Mesendoderm (in vitro differentiated cells): ENCODE data around the gene ZNF573.

Source experiments
- DNase-seq: peaks from one replicate; pipeline ENCODE4 v3.0.0; 2013
- H2AK5ac ChIP-seq: 2 replicates; pipeline ENCODE4 v1.6.1; 2013; ENCODE audit warnings: low read length, inconsistent platforms
- H2BK120ac ChIP-seq: 2 replicates; pipeline ENCODE4 v1.6.1; 2013; ENCODE audit warnings: low read depth, mild to moderate bottlenecking, low read length, moderate library complexity, mixed read lengths
- H2BK15ac ChIP-seq: replicated peaks from 2 replicates; pipeline ENCODE4 v1.6.1; 2013; ENCODE audit warnings: low read depth, mild to moderate bottlenecking, moderate library complexity
- H2BK5ac ChIP-seq: 2 replicates; pipeline ENCODE4 v1.6.1; 2013; ENCODE audit warnings: low read length, inconsistent platforms
- H3K18ac ChIP-seq: 2 replicates; pipeline ENCODE4 v1.6.1; 2013; ENCODE audit warnings: mild to moderate bottlenecking, low read length, mixed read lengths
- H3K23ac ChIP-seq: one replicate; pipeline ENCODE4 v1.6.1; 2013; ENCODE audit warnings: low read length
- H3K27ac ChIP-seq: 2 replicates; pipeline ENCODE4 v1.5.1; 2013; ENCODE audit warnings: low read depth, mild to moderate bottlenecking, inconsistent platforms, low read length, moderate library complexity
- H3K27me3 ChIP-seq: 2 replicates; pipeline ENCODE4 v1.6.1; 2013; ENCODE audit warnings: low read length, control low read depth, mild to moderate bottlenecking, inconsistent platforms; ENCODE audit not compliant: insufficient read depth, poor library complexity
- H3K36me3 ChIP-seq: 2 replicates; pipeline ENCODE4 v1.6.1; 2013; ENCODE audit warnings: low read length, inconsistent platforms; ENCODE audit not compliant: control insufficient read depth, insufficient read depth
- H3K4ac ChIP-seq: one replicate; pipeline ENCODE4 v1.6.1; 2013; ENCODE audit warnings: low read depth, mild to moderate bottlenecking, low read length, moderate library complexity
- H3K4me1 ChIP-seq: 2 replicates; pipeline ENCODE4 v1.6.1; 2013; ENCODE audit warnings: low read depth, low read length, inconsistent platforms; ENCODE audit not compliant: control insufficient read depth
- H3K4me2 ChIP-seq: 2 replicates; pipeline ENCODE4 v1.6.1; 2013; ENCODE audit warnings: low read length
- H3K4me3 ChIP-seq: 2 replicates; pipeline ENCODE4 v1.5.1; 2013; ENCODE audit warnings: mild to moderate bottlenecking, low read length
- H3K56ac ChIP-seq: one replicate; pipeline ENCODE4 v1.6.1; 2013; ENCODE audit warnings: low read length
- H3K79me1 ChIP-seq: 2 replicates; pipeline ENCODE4 v1.6.1; 2013; ENCODE audit warnings: low read length, inconsistent platforms
- H3K79me2 ChIP-seq: 2 replicates; pipeline ENCODE4 v1.6.1; 2013; ENCODE audit warnings: mild to moderate bottlenecking, low read length; ENCODE audit not compliant: control insufficient read depth, insufficient read depth
- H3K9ac ChIP-seq: 2 replicates; pipeline ENCODE4 v1.6.1; 2013; ENCODE audit warnings: low read length, inconsistent platforms
- H4K5ac ChIP-seq: one replicate; pipeline ENCODE4 v1.6.1; 2013; ENCODE audit warnings: low read length
- H4K8ac ChIP-seq: one replicate; pipeline ENCODE4 v1.6.1; 2013; ENCODE audit warnings: low read depth, mild to moderate bottlenecking, control low read depth, low read length, moderate library complexity
- WGBS: extraction: QIAGEN DNeasy Blood & Tissue Kit; methylation state at CpG from one replicate; pipeline ENCODE4 v1.1.7; 2013; ENCODE audit warnings: low lambda C conversion rate, missing lambda C conversion rate; ENCODE audit not compliant: insufficient coverage; ENCODE audit errors: extremely low coverage; 5-methylcytosine and 5-hydroxymethylcytosine counted together

Gene ZNF573

GRCh38 chr19:37716140-37716539 is 63.2 kb downstream of the ZNF573 start:
- no peak overlapping the region for H2BK15ac ChIP-seq
- H3K36me3 ChIP-seq = peaks cover 2% of the 10 kb centered on the region
- H3K4me2 ChIP-seq = no peak overlapping the region
- no peak overlapping the region for H3K56ac ChIP-seq
- H2AK5ac ChIP-seq = no peak overlapping the region
- H3K27ac ChIP-seq = no peak overlapping the region
- H3K27me3 ChIP-seq = no peaks in the 10 kb centered on the region
- H3K23ac ChIP-seq = no peak overlapping the region
- no peak overlapping the region for H3K4me3 ChIP-seq
- no peak for DNase-seq
- H3K4ac ChIP-seq = no peak overlapping the region
- no CpG with 5 or more reads among the region's 2 CpGs for WGBS
- peaks cover 6% of the 10 kb centered on the region for H3K4me1 ChIP-seq
- no peak overlapping the region for H2BK5ac ChIP-seq
- peaks cover 13% of the 10 kb centered on the region for H3K79me2 ChIP-seq
- H2BK120ac ChIP-seq = no peak overlapping the region
- H3K18ac ChIP-seq = no peak overlapping the region
- peaks cover 12% of the 10 kb centered on the region for H3K79me1 ChIP-seq
- H4K8ac ChIP-seq = no peak overlapping the region
- H3K9ac ChIP-seq = no peak overlapping the region
- H4K5ac ChIP-seq = no peak overlapping the region

DNA sequence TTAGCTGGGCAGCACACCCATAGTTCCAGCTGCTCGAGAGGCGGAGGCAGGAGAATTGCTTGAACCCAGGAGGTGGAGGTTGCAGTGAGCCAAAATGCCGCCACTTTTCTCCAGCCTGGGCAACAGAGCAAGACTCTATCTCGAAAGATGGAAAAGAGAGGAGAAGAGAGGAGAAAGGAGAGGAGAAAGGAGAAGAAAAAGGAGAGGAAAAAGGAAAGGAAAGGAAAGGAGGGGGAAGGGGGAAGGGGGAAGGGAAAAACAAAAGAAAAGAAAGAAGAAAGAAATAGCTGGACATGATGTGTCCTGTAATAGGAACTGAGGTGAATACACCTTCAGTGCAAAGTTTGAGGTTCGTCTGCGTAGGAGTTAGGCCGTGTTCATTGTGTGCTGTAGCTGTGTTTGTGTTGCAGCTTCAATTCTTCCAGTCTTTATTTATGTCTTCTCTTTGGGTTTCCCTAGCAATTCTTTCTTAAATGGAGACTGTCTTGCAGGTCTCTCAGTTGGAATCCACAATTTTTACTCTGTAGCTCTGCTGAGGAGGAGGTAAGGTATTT is 73.3 kb downstream of the ZNF573 start:
- peak; percentile 64 for DNase-seq
- Histone ChIP-seq H3K4ac (no peak overlapping the region), H2BK120ac (no peak overlapping the region), H3K9ac (no peak overlapping the region), H3K23ac (no peak overlapping the region), H3K27ac (no peak overlapping the region), H3K56ac (no peak overlapping the region), H4K5ac (no peak overlapping the region), H2BK15ac (no peak overlapping the region), H3K27me3 (no peaks in the 10 kb centered on the region), H4K8ac (no peak overlapping the region), H3K79me2 (no peaks in the 10 kb centered on the region), H3K4me2 (no peak overlapping the region), H3K79me1 (peaks cover under 1% of the 10 kb centered on the region), H3K18ac (no peak overlapping the region), H3K36me3 (peaks cover under 1% of the 10 kb centered on the region), H3K4me1 (no peaks in the 10 kb centered on the region), H2BK5ac (no peak overlapping the region), H2AK5ac (no peak overlapping the region), H3K4me3 (no peak overlapping the region)
- WGBS = no CpG with 5 or more reads among the region's 7 CpGs

DNA sequence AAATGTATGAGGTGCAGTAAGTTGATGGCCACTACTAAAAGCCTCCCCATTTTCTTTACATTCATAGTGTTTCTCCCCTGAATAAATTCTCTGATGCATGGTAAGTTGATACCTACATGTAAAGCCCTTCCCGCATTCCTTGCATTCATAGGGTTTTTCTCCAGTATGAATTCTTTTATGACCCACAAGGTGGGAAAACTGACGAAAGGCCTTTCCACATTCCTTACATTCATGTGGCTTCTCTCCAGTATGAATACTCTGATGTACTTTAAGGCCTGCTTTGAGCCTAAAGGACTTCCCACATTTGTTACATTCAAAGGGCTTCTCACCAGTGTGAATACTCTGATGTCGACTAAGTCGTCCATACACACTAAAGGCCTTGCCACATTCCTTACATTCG is 80.3 kb downstream of the ZNF573 start:
- DNase-seq = peak; percentile 70
- H3K27ac ChIP-seq = no peak overlapping the region

DNA sequence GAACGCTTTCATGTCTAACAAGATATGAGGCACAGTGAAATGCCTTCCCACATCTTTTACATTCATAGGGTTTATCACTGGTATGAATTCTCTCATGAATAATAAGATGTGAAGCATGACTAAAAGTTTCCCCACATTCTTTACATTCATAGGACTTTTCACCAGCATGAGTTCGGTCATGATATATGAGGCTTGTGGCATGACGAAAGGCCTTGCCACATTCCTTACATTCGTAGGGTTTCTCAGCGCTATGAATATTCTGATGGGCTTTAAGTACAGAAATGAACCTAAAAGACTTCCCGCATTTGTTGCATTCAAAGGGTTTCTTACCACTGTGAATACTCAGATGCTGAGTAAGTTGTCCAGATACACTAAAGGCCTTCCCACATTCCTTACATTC is 81.2 kb downstream of the ZNF573 start:
- no peak overlapping the region for H4K5ac ChIP-seq
- H4K8ac ChIP-seq = no peak overlapping the region
- no peak overlapping the region for H3K9ac ChIP-seq
- H3K4me1 ChIP-seq = no peaks in the 10 kb centered on the region
- no peak overlapping the region for H2BK120ac ChIP-seq
- no peak overlapping the region for H3K4me3 ChIP-seq
- H3K27me3 ChIP-seq = no peaks in the 10 kb centered on the region
- no peak overlapping the region for H3K4ac ChIP-seq
- no peak overlapping the region for H2BK5ac ChIP-seq
- no peak overlapping the region for H3K18ac ChIP-seq
- no peak overlapping the region for H3K23ac ChIP-seq
- no peak overlapping the region for H2AK5ac ChIP-seq
- peaks cover 5% of the 10 kb centered on the region for H3K36me3 ChIP-seq
- H3K56ac ChIP-seq = no peak overlapping the region
- no peak overlapping the region for H3K4me2 ChIP-seq
- no peak overlapping the region for H2BK15ac ChIP-seq
- H3K79me1 ChIP-seq = no peaks in the 10 kb centered on the region
- no peaks in the 10 kb centered on the region for H3K79me2 ChIP-seq
- WGBS = no CpG with 5 or more reads among the region's 6 CpGs
- H3K27ac ChIP-seq = no peak overlapping the region
- DNase-seq = peak; percentile 16

More for the DNA sequence above, 80.3 kb downstream of the ZNF573 start:
- Histone ChIP-seq H2BK15ac (no peak overlapping the region), H3K36me3 (peaks cover 5% of the 10 kb centered on the region), H3K4me2 (no peak overlapping the region), H4K8ac (no peak overlapping the region), H2AK5ac (no peak overlapping the region), H3K18ac (no peak overlapping the region), H3K79me2 (no peaks in the 10 kb centered on the region), H3K9ac (no peak overlapping the region), H3K27me3 (no peaks in the 10 kb centered on the region), H3K4me3 (no peak overlapping the region), H2BK5ac (no peak overlapping the region), H2BK120ac (no peak overlapping the region), H3K4ac (no peak overlapping the region), H3K4me1 (no peaks in the 10 kb centered on the region), H3K56ac (no peak overlapping the region), H3K79me1 (no peaks in the 10 kb centered on the region), H3K23ac (no peak overlapping the region), H4K5ac (no peak overlapping the region)
- WGBS = no CpG with 5 or more reads among the region's 5 CpGs

GRCh38 chr19:37695144-37695899 is 84.1 kb downstream of the ZNF573 start:
- no peak overlapping the region for H3K23ac ChIP-seq
- no peak for DNase-seq
- no peak overlapping the region for H3K4me3 ChIP-seq
- no peak overlapping the region for H3K18ac ChIP-seq
- H3K36me3 ChIP-seq = peaks cover 5% of the 10 kb centered on the region
- no CpG with 5 or more reads among the region's 3 CpGs for WGBS
- no peak overlapping the region for H3K27ac ChIP-seq
- H3K27me3 ChIP-seq = no peaks in the 10 kb centered on the region
- no peak overlapping the region for H3K9ac ChIP-seq
- H3K79me1 ChIP-seq = no peaks in the 10 kb centered on the region
- no peak overlapping the region for H3K4ac ChIP-seq
- no peak overlapping the region for H3K56ac ChIP-seq
- H2AK5ac ChIP-seq = no peak overlapping the region
- no peak overlapping the region for H3K4me2 ChIP-seq
- no peaks in the 10 kb centered on the region for H3K79me2 ChIP-seq
- H2BK5ac ChIP-seq = no peak overlapping the region
- H4K8ac ChIP-seq = no peak overlapping the region
- H2BK15ac ChIP-seq = no peak overlapping the region
- H4K5ac ChIP-seq = no peak overlapping the region
- no peaks in the 10 kb centered on the region for H3K4me1 ChIP-seq
- H2BK120ac ChIP-seq = no peak overlapping the region
